ENCODE measurements around the gene SPIRE2. TPM values are rescaled to one million over a fixed set of nuclear protein-coding genes. Genes with fewer than 3 reads are reported as not detected.
A peak's percentile ranks its signal among the peaks of the same experiment; 100 is the strongest.
"Not testable (repeated sequence)": the region's sequence is repeated elsewhere in the genome, so short reads cannot be mapped to it uniquely, and the experiment has no call there.

Gene SPIRE2
- total RNA-seq, 5 donors from 2014 or later (not counting 1 experiment from before 2014, with no cell fraction given), result 0.23 to 1.1 (median 0.56) TPM; not detected in 1

GRCh38 chr16:89873972-89874689 is 45.9 kb downstream of the SPIRE2 start:
- H3K27ac Mint-ChIP-seq, result peak overlapping the region; percentile 95 to 96
- H3K9me3 Mint-ChIP-seq, result peaks cover 0 to 5% (median 4%) of the 10 kb centered on the region in 3 donors
- peak; percentile 72 to 84 (median 78) for ATAC-seq (replicated peaks in 1 of 4)

GRCh38 chr16:89879123-89879522 is 50.8 kb downstream of the SPIRE2 start:
- ATAC-seq (replicated peaks in 1 of 4); CTCF ChIA-PET; H3K27ac ChIP-seq (ENCODE audit: low read length); H3K9me3 ChIP-seq; H3K27me3 Mint-ChIP-seq; H3K4me1 ChIP-seq (ENCODE audit: control insufficient read depth in 1 of 2, extremely low read depth in 1 of 2, insufficient read depth in 2 of 2, low read length in 2 of 2); H3K9me3 Mint-ChIP-seq; H3K27me3 ChIP-seq (replicated peaks in 1 of 2; ENCODE audit: control insufficient read depth in 2 of 2, extremely low read depth in 1 of 2, insufficient read depth in 2 of 2, low read length in 1 of 2); DNase-seq; H3K4me3 Mint-ChIP-seq; H3K4me3 ChIP-seq (ENCODE audit: control insufficient read depth in 1 of 2, extremely low read depth in 1 of 2, low read length in 1 of 2); H3K27ac Mint-ChIP-seq: not testable (repeated sequence)
- Mint-ChIP-seq H3K4me1 (peaks cover 22 to 29% (median 27%) of the 10 kb centered on the region in 3 donors), H3K36me3 (peaks cover 34% of the 10 kb centered on the region)
- POLR2A ChIA-PET, result interaction anchor here in 1 of 2 donors (0.9 kb wide), 1 partner anchor 9 kb away, joined by 15 read pairs; no protein-coding TSS in a partner anchor
- over 99% methylated on average over 17 of the region's 28 CpGs for WGBS (ENCODE audit: insufficient coverage)
- peaks cover 32 to 64% of the 10 kb centered on the region in 2 donors for H3K36me3 ChIP-seq (ENCODE audit: control insufficient read depth in 2 of 2, extremely low read depth in 1 of 2, insufficient read depth in 1 of 2, low read length in 1 of 2)

More at GRCh38 chr16:89873972-89874689, 45.9 kb downstream of the SPIRE2 start:
- WGBS (ENCODE audit: insufficient coverage), result 2% methylated on average over 30 of the region's 61 CpGs
- no peaks in the 10 kb centered on the region for H3K27me3 ChIP-seq (replicated peaks in 1 of 2; ENCODE audit: control insufficient read depth in 2 of 2, extremely low read depth in 1 of 2, insufficient read depth in 2 of 2, low read length in 1 of 2)
- peak overlapping the region; percentile 10 to 99 for H3K4me3 ChIP-seq (ENCODE audit: control insufficient read depth in 1 of 2, extremely low read depth in 1 of 2, low read length in 1 of 2)
- peak overlapping the region; percentile 86 to 92 (median 86) for H3K4me3 Mint-ChIP-seq
- peaks cover 5 to 24% of the 10 kb centered on the region in 2 donors for H3K36me3 ChIP-seq (ENCODE audit: control insufficient read depth in 2 of 2, extremely low read depth in 1 of 2, insufficient read depth in 1 of 2, low read length in 1 of 2)
- POLR2A ChIA-PET, result interaction anchor here (0.6 to 1.3 kb wide), 3 partner anchors 10 to 89 kb away, joined by 8 to 9 read pairs (median 9); no protein-coding TSS in a partner anchor
- peaks cover 16% of the 10 kb centered on the region for H3K36me3 Mint-ChIP-seq
- peaks cover 23 to 25% (median 25%) of the 10 kb centered on the region in 3 donors for H3K4me1 Mint-ChIP-seq
- H3K9me3 ChIP-seq, result peaks cover 2% of the 10 kb centered on the region
- no peaks in the 10 kb centered on the region for H3K27me3 Mint-ChIP-seq
- peaks cover 4 to 27% of the 10 kb centered on the region in 2 experiments for H3K4me1 ChIP-seq (ENCODE audit: control insufficient read depth in 1 of 2, extremely low read depth in 1 of 2, insufficient read depth in 2 of 2, low read length in 2 of 2)
- CTCF ChIA-PET, result interaction anchor here in 1 of 2 donors (0.8 to 1.9 kb wide), 5 partner anchors 10 to 173 kb away, joined by 3 to 11 read pairs (median 5); partner anchors contain the start of gene SPATA2L
- peak; percentile 80 to 97 (median 95) for DNase-seq
- H3K27ac ChIP-seq (ENCODE audit: low read length), result peak overlapping the region; percentile 100

GRCh38 chr16:89880477-89881367 is 52.4 kb downstream of the SPIRE2 start:
- DNase-seq, result no peak
- peaks cover 38% of the 10 kb centered on the region for H3K36me3 Mint-ChIP-seq
- H3K27ac Mint-ChIP-seq, result no peak overlapping the region
- no peak overlapping the region for H3K4me3 Mint-ChIP-seq
- no peaks in the 10 kb centered on the region for H3K27me3 Mint-ChIP-seq
- H3K36me3 ChIP-seq (ENCODE audit: control insufficient read depth in 2 of 2, extremely low read depth in 1 of 2, insufficient read depth in 1 of 2, low read length in 1 of 2), result peaks cover 32 to 72% of the 10 kb centered on the region in 2 donors
- ChIA-PET POLR2A (no interaction called here), CTCF (no interaction called here)
- no peaks in the 10 kb centered on the region for H3K9me3 ChIP-seq
- 89% methylated on average over 12 of the region's 18 CpGs for WGBS (ENCODE audit: insufficient coverage)
- H3K27me3 ChIP-seq (replicated peaks in 1 of 2; ENCODE audit: control insufficient read depth in 2 of 2, extremely low read depth in 1 of 2, insufficient read depth in 2 of 2, low read length in 1 of 2), result no peaks in the 10 kb centered on the region
- H3K27ac ChIP-seq (ENCODE audit: low read length), result no peak overlapping the region
- H3K4me3 ChIP-seq (ENCODE audit: control insufficient read depth in 1 of 2, extremely low read depth in 1 of 2, low read length in 1 of 2), result no peak overlapping the region
- H3K4me1 Mint-ChIP-seq, result peaks cover 17 to 19% (median 19%) of the 10 kb centered on the region in 3 donors
- H3K4me1 ChIP-seq (ENCODE audit: control insufficient read depth in 1 of 2, extremely low read depth in 1 of 2, insufficient read depth in 2 of 2, low read length in 2 of 2), result peaks cover 0 to 2% of the 10 kb centered on the region in 2 experiments
- H3K9me3 Mint-ChIP-seq, result no peaks in the 10 kb centered on the region
- no peak for ATAC-seq (replicated peaks in 1 of 4)

- DNase-seq, result no peak
- CTCF ChIA-PET, result interaction anchor here in 1 of 2 donors (0.5 kb wide), 1 partner anchor 59 kb away, joined by 4 read pairs; no protein-coding TSS in a partner anchor
- H3K4me1 ChIP-seq (ENCODE audit: control insufficient read depth in 1 of 2, extremely low read depth in 1 of 2, insufficient read depth in 2 of 2, low read length in 2 of 2), result peaks cover 0 to 2% of the 10 kb centered on the region in 2 experiments
- H3K27me3 Mint-ChIP-seq, result no peaks in the 10 kb centered on the region
- WGBS (ENCODE audit: insufficient coverage), result 97% methylated on average over 5 of the region's 6 CpGs
- H3K9me3 ChIP-seq, result no peaks in the 10 kb centered on the region
- H3K4me3 ChIP-seq (ENCODE audit: control insufficient read depth in 1 of 2, extremely low read depth in 1 of 2, low read length in 1 of 2), result no peak overlapping the region
- no peak overlapping the region for H3K4me3 Mint-ChIP-seq
- H3K36me3 Mint-ChIP-seq, result peaks cover 38% of the 10 kb centered on the region
- no peak overlapping the region for H3K27ac ChIP-seq (ENCODE audit: low read length)
- ATAC-seq (replicated peaks in 1 of 4), result no peak
- H3K27me3 ChIP-seq (replicated peaks in 1 of 2; ENCODE audit: control insufficient read depth in 2 of 2, extremely low read depth in 1 of 2, insufficient read depth in 2 of 2, low read length in 1 of 2), result no peaks in the 10 kb centered on the region
- H3K27ac Mint-ChIP-seq, result no peak overlapping the region
- POLR2A ChIA-PET, result interaction anchor here in 1 of 2 donors (0.6 kb wide), 1 partner anchor 27 kb away, joined by 3 read pairs; no protein-coding TSS in a partner anchor
- peaks cover 35 to 72% of the 10 kb centered on the region in 2 donors for H3K36me3 ChIP-seq (ENCODE audit: control insufficient read depth in 2 of 2, extremely low read depth in 1 of 2, insufficient read depth in 1 of 2, low read length in 1 of 2)
- peaks cover 15 to 19% (median 16%) of the 10 kb centered on the region in 3 donors for H3K4me1 Mint-ChIP-seq
- no peaks in the 10 kb centered on the region for H3K9me3 Mint-ChIP-seq
These were observed 53.1 kb downstream of the SPIRE2 start for GRCh38 chr16:89881368-89881730.

GRCh38 chr16:89883346-89884040 is 55.2 kb downstream of the SPIRE2 start:
- Histone ChIP-seq H3K9me3 (no peaks in the 10 kb centered on the region), H3K4me1 (ENCODE audit: control insufficient read depth in 1 of 2, extremely low read depth in 1 of 2, insufficient read depth in 2 of 2, low read length in 2 of 2) (no peaks in the 10 kb centered on the region), H3K27ac (ENCODE audit: low read length) (no peak overlapping the region), H3K27me3 (replicated peaks in 1 of 2; ENCODE audit: control insufficient read depth in 2 of 2, extremely low read depth in 1 of 2, insufficient read depth in 2 of 2, low read length in 1 of 2) (no peaks in the 10 kb centered on the region), H3K4me3 (ENCODE audit: control insufficient read depth in 1 of 2, extremely low read depth in 1 of 2, low read length in 1 of 2) (no peak overlapping the region), H3K36me3 (ENCODE audit: control insufficient read depth in 2 of 2, extremely low read depth in 1 of 2, insufficient read depth in 1 of 2, low read length in 1 of 2) (peaks cover 45 to 77% of the 10 kb centered on the region in 2 donors)
- H3K27ac Mint-ChIP-seq, result no peak overlapping the region
- no peak overlapping the region for H3K4me3 Mint-ChIP-seq
- POLR2A ChIA-PET, result no interaction called here
- H3K27me3 Mint-ChIP-seq, result no peaks in the 10 kb centered on the region
- no peak for ATAC-seq (replicated peaks in 1 of 4)
- WGBS (ENCODE audit: insufficient coverage), result 96% methylated on average over 25 of the region's 28 CpGs
- CTCF ChIA-PET, result no interaction called here
- no peak for DNase-seq
- H3K36me3 Mint-ChIP-seq, result peaks cover 44% of the 10 kb centered on the region
- H3K9me3 Mint-ChIP-seq, result no peaks in the 10 kb centered on the region
- peaks cover 10 to 13% (median 11%) of the 10 kb centered on the region in 3 donors for H3K4me1 Mint-ChIP-seq

- H3K27me3 ChIP-seq (replicated peaks in 1 of 2; ENCODE audit: control insufficient read depth in 2 of 2, extremely low read depth in 1 of 2, insufficient read depth in 2 of 2, low read length in 1 of 2), result no peaks in the 10 kb centered on the region
- peaks cover 41 to 74% of the 10 kb centered on the region in 2 donors for H3K36me3 ChIP-seq (ENCODE audit: control insufficient read depth in 2 of 2, extremely low read depth in 1 of 2, insufficient read depth in 1 of 2, low read length in 1 of 2)
- WGBS (ENCODE audit: insufficient coverage), result 98% methylated on average over 7 of the region's 8 CpGs
- H3K4me3 ChIP-seq (ENCODE audit: control insufficient read depth in 1 of 2, extremely low read depth in 1 of 2, low read length in 1 of 2), result no peak overlapping the region
- H3K4me3 Mint-ChIP-seq, result no peak overlapping the region
- POLR2A ChIA-PET, result no interaction called here
- H3K4me1 Mint-ChIP-seq, result peaks cover 10 to 13% (median 11%) of the 10 kb centered on the region in 3 donors
- H3K9me3 Mint-ChIP-seq, result no peaks in the 10 kb centered on the region
- H3K27ac ChIP-seq (ENCODE audit: low read length), result no peak overlapping the region
- CTCF ChIA-PET, result no interaction called here
- no peaks in the 10 kb centered on the region for H3K9me3 ChIP-seq
- H3K27me3 Mint-ChIP-seq, result no peaks in the 10 kb centered on the region
- DNase-seq (no peak), ATAC-seq (replicated peaks in 1 of 4) (no peak)
- H3K36me3 Mint-ChIP-seq, result peaks cover 40% of the 10 kb centered on the region
- H3K27ac Mint-ChIP-seq, result no peak overlapping the region
- H3K4me1 ChIP-seq (ENCODE audit: control insufficient read depth in 1 of 2, extremely low read depth in 1 of 2, insufficient read depth in 2 of 2, low read length in 2 of 2), result no peaks in the 10 kb centered on the region
These were observed 55.8 kb downstream of the SPIRE2 start for GRCh38 chr16:89884041-89884421.

Measured in T-cell (primary cell).